ENCODE measurements around the gene CHRM2. TPM values are rescaled to one million over a fixed set of nuclear protein-coding genes. Genes with fewer than 3 reads are reported as not detected.

CHRM2 gene
- total and polyA plus RNA-seq, 8 donors, result 0.56 to 0.98 (median 0.71) TPM

DNA sequence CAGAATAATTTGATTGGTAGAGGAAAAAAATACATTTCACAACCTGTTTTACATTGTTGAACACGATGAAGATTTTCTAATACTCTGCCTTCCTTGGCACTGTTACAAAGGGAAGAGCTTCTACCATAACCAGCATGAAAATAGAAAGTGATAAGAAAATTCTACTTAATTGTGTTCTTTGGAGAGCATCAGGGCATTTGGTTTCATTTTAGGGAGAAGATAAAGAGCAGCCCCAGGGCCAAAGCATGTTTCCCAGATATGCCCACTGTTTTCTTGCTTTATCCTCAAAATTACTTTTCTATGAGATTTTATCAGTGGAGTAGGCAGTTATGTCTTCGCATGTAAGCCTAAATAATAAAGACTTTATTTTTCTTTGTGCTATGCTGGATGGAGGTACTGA lies 9.5 kb downstream of the CHRM2 start:
- no peaks in the 10 kb centered on the region for H3K36me3 ChIP-seq
- H3K27me3 ChIP-seq, result peaks cover 0 to under 1% of the 10 kb centered on the region in 2 donors
- no peak for DNase-seq
- no peaks in the 10 kb centered on the region for H3K9me3 ChIP-seq
- intact Hi-C loops (cut with DNase I), result no loop called here
- no peak overlapping the region for H3K4me3 ChIP-seq
- ATAC-seq, result no peak
- TF ChIP-seq, protein P1, sequence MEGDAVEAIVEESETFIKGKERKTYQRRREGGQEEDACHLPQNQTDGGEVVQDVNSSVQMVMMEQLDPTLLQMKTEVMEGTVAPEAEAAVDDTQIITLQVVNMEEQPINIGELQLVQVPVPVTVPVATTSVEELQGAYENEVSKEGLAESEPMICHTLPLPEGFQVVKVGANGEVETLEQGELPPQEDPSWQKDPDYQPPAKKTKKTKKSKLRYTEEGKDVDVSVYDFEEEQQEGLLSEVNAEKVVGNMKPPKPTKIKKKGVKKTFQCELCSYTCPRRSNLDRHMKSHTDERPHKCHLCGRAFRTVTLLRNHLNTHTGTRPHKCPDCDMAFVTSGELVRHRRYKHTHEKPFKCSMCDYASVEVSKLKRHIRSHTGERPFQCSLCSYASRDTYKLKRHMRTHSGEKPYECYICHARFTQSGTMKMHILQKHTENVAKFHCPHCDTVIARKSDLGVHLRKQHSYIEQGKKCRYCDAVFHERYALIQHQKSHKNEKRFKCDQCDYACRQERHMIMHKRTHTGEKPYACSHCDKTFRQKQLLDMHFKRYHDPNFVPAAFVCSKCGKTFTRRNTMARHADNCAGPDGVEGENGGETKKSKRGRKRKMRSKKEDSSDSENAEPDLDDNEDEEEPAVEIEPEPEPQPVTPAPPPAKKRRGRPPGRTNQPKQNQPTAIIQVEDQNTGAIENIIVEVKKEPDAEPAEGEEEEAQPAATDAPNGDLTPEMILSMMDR (IDR thresholded peaks at IDR 0.05), result no peak
- no peak overlapping the region for H3K27ac ChIP-seq
- H3K4me1 ChIP-seq, result no peaks in the 10 kb centered on the region

DNA sequence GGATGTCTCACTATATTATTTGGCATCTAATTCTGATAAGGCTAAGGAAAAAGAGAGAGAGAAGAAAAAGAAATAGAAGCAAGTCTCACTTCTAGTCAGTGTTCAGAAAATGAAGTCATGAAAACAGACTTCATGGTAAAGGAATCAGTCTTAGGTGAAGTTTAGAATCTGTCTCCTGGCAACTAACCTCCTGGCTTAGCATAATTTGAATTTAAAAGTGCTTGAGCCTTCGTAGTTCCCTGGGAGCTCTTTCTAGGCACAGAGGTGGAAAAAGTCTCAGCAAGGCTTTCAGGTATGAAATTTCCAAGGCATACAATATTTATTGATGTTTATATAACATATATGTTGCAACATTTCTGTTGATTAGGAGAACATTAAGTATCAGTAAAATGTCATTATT lies 10.4 kb downstream of the CHRM2 start:
- no peaks in the 10 kb centered on the region for H3K4me1 ChIP-seq
- no peak overlapping the region for H3K27ac ChIP-seq
- H3K4me3 ChIP-seq, result no peak overlapping the region
- H3K27me3 ChIP-seq, result no peaks in the 10 kb centered on the region
- TF ChIP-seq, protein P1 (IDR thresholded peaks at IDR 0.05), result no peak
- no peak for ATAC-seq
- no peak for DNase-seq
- intact Hi-C loops (cut with DNase I), result no loop called here
- H3K9me3 ChIP-seq, result no peaks in the 10 kb centered on the region
- no peaks in the 10 kb centered on the region for H3K36me3 ChIP-seq

DNA sequence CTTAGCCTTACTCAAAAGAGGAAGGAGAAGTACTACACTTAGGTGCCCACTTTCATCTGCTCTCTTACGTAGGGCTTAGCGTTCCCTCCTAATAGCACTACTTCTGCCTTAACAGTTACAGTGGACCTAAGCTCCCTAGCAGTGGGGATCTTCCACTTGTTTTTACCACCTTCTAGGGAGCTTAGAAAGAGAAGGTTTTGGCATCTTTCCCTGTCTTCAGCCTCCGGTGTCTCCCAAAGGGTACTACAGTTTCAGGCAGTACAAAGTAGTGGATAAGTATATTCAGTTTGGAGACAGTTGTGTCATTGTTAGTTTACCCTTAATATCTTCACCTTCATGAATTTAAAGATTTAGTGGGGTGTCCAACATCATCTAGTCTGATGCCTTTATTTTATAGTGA lies 14.6 kb downstream of the CHRM2 start:
- Histone ChIP-seq H3K27me3 (no peaks in the 10 kb centered on the region), H3K9me3 (no peaks in the 10 kb centered on the region), H3K4me1 (no peaks in the 10 kb centered on the region), H3K27ac (no peak overlapping the region), H3K4me3 (no peak overlapping the region), H3K36me3 (no peaks in the 10 kb centered on the region)
- TF ChIP-seq, protein P1 (IDR thresholded peaks at IDR 0.05), result no peak
- DNase-seq (no peak), ATAC-seq (no peak)
- intact Hi-C loops (cut with DNase I), result no loop called here

DNA sequence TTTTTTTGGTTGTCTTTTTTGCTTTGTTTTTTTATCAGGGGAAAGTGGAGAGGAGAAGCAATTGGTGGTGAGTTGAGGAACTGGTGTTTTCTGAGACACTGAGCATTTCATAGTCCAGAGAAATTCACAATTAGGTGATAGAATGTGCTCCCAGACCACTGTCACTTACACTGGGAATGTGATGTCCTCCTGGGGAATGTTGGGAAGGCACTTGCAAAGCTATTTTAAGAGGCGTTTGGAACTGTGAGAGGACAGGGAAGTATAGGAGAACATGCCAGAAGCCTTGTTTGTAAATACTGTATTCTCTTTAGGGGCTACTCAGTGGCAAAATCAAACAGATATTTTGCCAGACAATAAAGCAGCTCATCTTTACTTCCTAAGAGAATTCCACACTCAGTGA lies 16.0 kb downstream of the CHRM2 start:
- no peak overlapping the region for H3K27ac ChIP-seq
- H3K9me3 ChIP-seq, result no peaks in the 10 kb centered on the region
- intact Hi-C loops (cut with DNase I), result no loop called here
- no peaks in the 10 kb centered on the region for H3K36me3 ChIP-seq
- DNase-seq (peak in 1 of 4 donors; percentile 25), ATAC-seq (no peak)
- H3K4me3 ChIP-seq, result no peak overlapping the region
- H3K4me1 ChIP-seq, result no peaks in the 10 kb centered on the region
- H3K27me3 ChIP-seq, result no peaks in the 10 kb centered on the region
- TF ChIP-seq, protein P1 (IDR thresholded peaks at IDR 0.05), result no peak

DNA sequence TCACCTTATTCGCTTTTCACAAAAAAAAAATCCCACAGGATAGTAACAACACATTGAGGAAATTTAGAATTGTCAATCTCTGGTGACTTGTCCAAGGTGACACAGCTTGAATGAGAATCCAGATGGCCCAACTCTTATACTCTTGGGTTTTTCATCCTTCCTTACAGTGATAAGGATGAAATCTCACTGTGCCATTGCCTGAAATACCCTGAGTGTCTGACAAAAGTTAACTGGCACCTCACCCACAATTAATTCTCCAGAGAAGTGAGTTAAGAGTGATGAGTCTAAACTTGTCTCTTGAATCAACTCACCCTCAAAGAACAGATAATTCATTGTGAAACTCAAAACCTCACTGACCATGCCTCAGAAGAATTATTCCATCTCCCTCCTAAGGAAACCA lies 18.9 kb downstream of the CHRM2 start:
- intact Hi-C loops (cut with DNase I), result no loop called here
- Histone ChIP-seq H3K4me3 (no peak overlapping the region), H3K36me3 (no peaks in the 10 kb centered on the region), H3K4me1 (no peaks in the 10 kb centered on the region), H3K9me3 (no peaks in the 10 kb centered on the region), H3K27me3 (no peaks in the 10 kb centered on the region), H3K27ac (no peak overlapping the region)
- ATAC-seq, result no peak
- DNase-seq, result no peak
- TF ChIP-seq, protein P1 (IDR thresholded peaks at IDR 0.05), result no peak

Measured in left lung (tissue), 10 donors.